HG02884 (cell line): ENCODE measurements around the gene ETS2.

Experiments used
- ATAC-seq: cut with Tn5 transposase; IDR thresholded peaks from one replicate; pipeline ENCODE4 v1.9.1; 2021; ENCODE audit warnings: mild to moderate bottlenecking, moderate library complexity; ENCODE audit not compliant: unreplicated experiment

ETS2 gene

DNA sequence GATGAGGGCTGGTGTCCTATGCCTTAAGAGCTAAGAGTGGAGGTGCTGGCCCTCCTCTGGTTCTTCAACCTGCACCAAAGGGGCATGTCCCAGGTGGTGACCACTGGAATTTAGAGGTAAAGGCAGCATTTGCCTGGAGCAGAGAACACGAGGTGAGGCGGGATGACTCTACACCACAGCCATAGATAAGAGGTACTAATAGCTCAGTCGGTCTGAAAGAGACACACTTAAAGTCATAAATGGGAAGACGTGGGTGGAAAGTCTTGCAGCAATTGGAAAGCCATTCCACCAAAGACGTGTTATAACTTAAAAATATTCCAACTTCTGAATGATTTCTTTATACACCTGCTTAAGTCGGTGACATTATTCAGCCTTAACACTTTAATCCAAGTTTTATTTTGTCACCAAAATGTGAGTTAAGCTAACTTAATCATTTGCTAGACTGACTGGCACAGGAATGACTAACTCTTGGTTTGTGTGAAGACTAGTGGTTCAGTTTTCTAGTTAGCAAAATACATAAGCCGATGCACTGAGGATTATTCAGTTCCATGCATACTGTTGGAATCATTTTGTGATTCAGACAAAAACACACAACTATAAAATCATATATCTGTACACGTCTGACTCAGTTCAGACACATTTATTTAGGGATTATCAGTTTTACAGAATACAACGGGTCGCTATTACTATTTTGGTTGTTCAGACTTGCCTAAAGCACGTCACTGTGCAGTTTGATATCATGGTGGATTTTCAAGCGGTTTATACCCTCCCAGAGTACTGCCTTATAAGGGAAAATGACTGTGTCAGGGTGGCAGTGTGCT lies 4.6 kb upstream of the ETS2 start:
- no peak for ATAC-seq

GRCh38 chr21:38802050-38803026 lies 3.4 kb upstream of the ETS2 start:
- no peak for ATAC-seq

- no peak for ATAC-seq
Measured at GRCh38 chr21:38803075-38803660, 2.6 kb upstream of the ETS2 start.

DNA sequence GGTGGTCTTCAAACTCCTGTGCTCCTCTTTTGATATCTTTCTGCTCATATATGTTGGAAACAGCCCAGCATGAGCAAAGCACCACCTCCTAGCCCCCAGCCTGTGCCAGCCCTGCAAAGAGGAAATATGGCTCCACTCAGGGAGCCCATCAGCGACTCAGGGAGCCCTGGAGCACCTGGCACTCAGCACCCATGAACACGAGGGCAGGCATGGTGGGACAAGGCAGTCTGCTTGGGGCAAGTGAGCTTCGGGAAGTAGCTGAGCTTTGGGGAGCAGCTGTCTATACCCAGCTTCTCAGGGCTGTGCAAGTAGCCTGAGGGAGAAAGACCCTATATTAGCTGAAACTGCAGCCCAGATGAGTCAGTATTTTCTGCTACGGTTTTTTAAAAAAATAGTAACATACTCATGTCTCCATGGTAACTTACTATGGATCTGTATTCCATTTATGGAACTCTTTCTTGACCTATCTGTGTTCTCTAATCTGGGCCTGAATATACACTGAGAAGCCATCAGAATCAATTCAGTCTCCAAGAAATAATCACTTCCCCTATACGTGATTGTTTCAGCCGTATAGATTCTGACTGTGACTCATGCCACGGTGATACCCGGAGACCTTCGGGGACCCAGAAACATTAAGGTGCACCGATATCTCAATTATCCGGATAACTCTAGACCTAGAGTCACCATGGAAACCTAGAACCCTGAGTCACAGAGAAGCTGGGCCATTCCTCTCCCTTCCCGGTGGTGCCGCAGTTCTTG lies 1.5 kb upstream of the ETS2 start:
- ATAC-seq, result no peak

GRCh38 chr21:38804789-38805327 lies 871 bp upstream of the ETS2 start:
- no peak for ATAC-seq

- peak; percentile 16 for ATAC-seq
Measured at GRCh38 chr21:38806153-38806941, 618 bp downstream of the ETS2 start.

- ATAC-seq, result no peak
Measured at GRCh38 chr21:38806942-38807284, 1.2 kb downstream of the ETS2 start.

DNA sequence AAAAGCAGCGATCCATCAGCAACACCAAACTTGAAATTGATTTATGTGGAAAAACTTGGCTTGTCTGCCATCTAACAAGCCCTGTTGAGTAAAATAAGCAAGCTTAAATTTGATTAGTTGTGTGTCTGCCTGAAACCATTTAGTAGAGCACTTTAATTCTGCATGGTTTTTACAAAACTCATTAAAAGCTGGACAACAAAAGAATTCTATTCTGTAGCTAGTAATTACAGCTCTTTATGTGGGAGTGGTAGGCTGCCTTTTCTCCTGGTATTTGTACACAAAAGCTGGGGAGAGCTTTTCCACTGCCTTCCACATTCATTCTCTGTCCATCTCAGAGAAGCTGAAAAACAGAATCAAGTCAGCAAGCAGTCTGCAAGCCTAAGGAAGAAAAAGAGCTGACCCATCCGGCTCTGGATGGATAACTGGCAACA lies 1.7 kb downstream of the ETS2 start:
- no peak for ATAC-seq

DNA sequence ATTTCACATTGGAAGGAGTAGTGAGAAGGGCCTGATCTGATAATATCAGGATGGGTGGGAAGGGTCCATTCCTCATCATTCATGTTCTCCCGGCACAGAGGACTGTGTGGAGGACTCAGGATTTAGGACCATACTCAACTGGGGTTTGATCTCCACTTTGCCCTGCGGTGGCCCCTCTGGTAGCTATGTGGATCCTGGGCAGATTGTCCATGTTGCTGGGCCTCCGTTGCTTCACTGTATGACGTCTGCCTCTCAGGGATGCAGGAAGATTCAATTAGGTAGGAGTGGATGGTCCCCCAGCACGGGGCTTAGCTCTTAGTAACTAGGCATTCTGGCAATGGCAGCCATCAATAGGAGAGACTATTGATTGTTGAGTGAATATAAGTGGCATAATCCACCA lies 2.3 kb downstream of the ETS2 start:
- no peak for ATAC-seq

DNA sequence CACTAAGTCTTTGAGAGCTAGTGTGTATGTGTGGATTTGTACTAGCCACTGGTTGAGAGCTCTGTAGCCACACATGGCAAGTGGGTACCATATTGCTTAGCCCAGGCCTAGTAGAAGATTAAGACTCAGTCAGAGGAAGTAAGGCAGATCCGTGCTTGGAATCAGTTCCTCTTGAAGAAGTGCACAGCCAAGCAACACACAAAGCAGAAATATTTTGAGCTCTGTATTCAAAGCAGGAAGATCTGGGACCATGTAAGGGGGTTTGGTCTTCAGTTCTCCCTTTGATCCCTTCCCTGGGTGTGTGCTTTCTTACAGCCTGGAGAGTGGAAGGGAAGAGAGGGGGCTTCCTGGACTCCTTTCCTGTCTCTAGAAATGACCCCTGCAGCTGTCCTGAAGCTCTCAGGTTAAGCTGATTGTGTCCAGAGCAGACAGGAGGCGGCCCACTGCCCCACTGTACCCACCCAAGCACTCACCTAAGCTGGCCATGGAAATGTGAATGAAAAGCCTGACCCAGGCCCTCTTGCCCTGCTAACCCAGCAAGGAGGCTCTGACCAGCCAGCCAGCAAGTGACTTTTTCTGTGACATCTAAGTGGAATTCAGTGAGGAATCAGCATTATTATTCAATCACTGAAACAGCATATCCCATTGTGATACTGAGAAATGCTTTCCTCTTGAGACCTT lies 3.6 kb downstream of the ETS2 start:
- no peak for ATAC-seq

DNA sequence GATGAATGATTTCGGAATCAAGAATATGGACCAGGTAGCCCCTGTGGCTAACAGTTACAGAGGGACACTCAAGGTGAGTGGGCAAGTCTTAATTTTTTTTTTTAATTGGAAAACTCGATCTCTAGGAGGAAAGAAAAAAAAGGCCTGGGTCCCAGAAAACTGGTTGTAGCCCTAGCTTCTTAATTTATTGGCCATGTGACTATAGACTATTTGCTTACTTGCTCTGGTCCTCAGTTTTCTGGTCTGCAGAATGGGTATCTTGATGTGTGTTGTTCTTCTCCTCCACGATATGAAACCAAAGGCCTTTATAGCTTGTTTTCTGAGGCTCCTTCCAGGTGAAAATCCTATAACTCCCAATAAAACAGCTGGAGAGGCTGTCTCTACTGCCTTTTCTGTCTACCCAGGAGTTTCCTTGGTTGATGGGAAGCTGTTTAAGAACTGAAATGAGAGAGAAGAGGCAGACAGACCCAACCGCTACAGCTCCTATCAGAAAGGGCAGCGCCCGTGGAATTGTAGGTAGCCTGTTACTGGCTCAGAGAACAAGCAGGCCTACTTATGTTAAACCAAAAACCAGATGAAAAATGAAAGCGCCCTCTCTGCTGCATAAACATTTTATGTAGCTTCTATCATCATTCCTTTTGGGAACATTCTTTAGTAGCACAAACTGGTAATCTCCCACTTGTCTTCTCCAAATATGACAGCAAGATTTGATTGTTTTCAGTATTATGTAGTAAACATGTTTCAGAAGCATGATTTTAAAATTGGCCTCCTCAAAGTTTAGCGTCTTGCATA lies 4.5 kb downstream of the ETS2 start:
- no peak for ATAC-seq

DNA sequence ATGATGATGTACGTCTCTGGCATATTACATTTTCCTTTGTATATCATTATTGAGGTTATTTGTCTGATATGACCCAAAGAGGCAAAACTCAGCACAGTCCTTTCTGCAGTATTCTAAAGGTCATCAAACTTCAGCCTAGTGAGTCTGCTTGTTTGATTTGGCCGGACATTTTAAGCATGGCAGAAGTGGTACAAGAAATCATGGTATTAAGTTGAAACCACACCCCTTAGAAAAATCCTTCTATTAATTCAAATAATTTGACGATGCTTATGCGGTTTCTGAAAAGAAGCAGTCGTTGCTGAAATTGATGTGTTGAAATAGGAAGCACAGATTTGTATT lies 5.1 kb downstream of the ETS2 start:
- ATAC-seq, result no peak

DNA sequence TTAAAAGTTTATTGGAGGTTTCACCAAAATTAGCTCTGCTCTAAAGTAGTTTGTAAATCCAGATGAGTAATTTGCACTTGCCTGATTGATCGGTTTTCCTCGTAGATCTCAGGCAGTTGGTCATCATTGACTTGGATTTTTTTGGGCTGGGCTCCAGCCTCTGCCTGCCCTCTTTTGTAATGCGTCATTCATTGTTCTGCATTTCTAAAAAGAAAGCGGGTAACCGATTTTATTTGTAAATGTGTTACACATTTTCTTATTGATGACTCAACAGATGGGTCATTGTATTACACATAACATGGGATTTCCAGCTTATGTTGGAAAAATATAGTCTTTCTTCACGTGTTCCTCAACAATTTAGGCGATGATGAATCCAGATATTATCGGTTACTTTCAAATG lies 5.5 kb downstream of the ETS2 start:
- no peak for ATAC-seq

DNA sequence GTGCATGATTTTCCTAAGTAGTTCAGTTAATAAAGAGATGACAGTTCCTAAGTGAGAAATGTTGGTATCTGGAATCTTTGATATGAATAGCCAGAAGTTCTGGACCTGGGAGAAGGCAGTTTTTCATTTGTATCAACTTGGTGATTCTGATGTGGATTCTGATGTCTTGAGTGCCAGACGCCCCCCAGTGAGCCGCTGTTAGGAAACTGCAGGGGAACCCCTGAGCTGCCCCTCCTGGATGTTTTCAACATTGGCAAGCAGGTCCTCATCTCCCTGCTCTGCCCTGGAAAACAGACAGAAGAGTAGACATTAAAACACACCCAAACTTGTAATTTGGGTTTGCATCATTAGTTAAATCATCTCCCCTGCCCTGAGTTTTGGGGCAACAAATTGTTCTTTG lies 7.4 kb downstream of the ETS2 start:
- no peak for ATAC-seq

- no peak for ATAC-seq
Measured at GRCh38 chr21:38813547-38813946, 7.8 kb downstream of the ETS2 start.

GRCh38 chr21:38814126-38815059 lies 8.7 kb downstream of the ETS2 start:
- ATAC-seq, result no peak

GRCh38 chr21:38815060-38815405 lies 9.3 kb downstream of the ETS2 start:
- no peak for ATAC-seq
